ENCODE data around the gene RELA. TPM values are rescaled to one million over a fixed set of nuclear protein-coding genes. Genes with fewer than 3 reads are reported as not detected.

RELA gene
- total RNA-seq, 1 experiment from 2014 or later, result 99.3 TPM

DNA sequence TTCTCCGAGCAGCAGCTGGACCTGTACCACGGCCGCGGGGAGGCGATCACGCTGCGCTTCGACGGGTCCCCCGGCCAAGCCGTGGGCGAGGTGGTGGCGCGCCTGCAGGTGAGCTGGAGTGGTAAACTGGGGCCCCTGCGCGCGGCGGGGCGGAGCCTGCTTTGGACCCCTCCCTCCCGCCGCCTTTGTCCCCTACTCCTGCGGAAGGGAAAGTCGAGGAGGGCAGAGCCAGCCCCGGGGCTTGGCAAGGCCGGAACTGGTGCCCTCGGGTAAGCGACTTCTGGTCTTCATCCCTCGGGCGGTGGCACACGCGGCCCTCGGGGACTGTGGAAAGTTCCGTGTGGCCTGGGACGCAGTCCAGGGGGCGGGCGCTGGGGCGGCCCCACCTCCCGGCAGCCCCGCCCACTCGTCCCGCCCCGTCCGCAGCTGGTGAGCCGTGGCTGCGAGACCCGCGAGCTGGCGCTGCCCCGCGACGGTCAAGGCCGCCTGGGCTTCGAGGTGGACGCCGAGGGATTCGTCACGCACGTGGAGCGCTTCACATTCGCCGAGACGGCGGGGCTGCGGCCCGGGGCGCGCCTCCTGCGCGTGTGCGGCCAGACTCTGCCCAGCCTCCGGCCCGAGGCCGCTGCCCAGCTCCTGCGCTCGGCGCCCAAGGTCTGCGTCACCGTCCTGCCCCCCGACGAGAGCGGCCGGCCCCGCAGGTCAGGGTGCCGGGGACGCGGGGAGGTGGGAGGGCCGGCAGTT lies 15.6 kb downstream of the RELA start:
- intact Hi-C loops (cut with micrococcal nuclease; ENCODE audit: unreplicated experiment), result no loop called here

DNA sequence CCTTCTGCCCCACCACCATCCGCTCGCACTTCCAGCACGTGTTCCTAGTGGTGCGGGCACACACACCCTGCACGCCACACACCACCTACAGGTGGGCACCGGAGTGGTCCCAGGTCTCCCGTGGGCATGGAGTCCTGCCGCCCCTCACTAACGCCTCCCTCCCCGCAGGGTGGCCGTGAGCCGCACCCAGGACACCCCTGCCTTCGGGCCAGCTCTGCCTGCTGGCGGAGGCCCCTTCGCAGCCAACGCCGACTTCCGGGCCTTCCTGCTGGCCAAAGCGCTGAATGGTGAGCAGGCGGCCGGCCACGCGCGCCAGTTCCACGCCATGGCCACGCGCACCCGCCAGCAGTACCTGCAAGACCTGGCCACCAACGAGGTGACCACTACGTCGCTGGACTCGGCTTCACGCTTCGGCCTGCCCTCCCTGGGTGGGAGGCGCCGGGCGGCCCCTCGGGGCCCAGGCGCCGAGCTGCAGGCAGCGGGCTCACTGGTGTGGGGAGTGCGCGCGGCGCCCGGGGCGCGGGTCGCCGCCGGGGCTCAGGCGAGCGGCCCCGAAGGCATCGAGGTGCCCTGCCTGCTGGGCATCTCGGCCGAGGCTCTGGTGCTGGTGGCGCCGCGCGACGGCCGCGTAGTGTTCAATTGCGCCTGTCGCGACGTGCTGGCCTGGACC lies 16.3 kb downstream of the RELA start:
- Histone ChIP-seq H3K27ac (ENCODE audit: low read depth, low read length, poor library complexity, severe bottlenecking) (no peak overlapping the region), H3K27me3 (replicated peaks; ENCODE audit: insufficient read depth, low read depth, low read length, poor library complexity) (no peaks in the 10 kb centered on the region), H3K36me3 (ENCODE audit: insufficient read depth, low read length, poor library complexity, severe bottlenecking) (no peaks in the 10 kb centered on the region), H3K9me3 (ENCODE audit: low read depth, low read length, poor library complexity, severe bottlenecking) (no peaks in the 10 kb centered on the region), H3K4me1 (ENCODE audit: insufficient read depth, low read length, poor library complexity, severe bottlenecking) (no peaks in the 10 kb centered on the region), H3K4me3 (ENCODE audit: low read depth, low read length, poor library complexity, severe bottlenecking) (peak overlapping the region; percentile 39)
- no peak for DNase-seq (ENCODE audit: low spot score)
- no TSS peak for BruUV-seq (replicated peaks)
- TF ChIP-seq, protein P1, sequence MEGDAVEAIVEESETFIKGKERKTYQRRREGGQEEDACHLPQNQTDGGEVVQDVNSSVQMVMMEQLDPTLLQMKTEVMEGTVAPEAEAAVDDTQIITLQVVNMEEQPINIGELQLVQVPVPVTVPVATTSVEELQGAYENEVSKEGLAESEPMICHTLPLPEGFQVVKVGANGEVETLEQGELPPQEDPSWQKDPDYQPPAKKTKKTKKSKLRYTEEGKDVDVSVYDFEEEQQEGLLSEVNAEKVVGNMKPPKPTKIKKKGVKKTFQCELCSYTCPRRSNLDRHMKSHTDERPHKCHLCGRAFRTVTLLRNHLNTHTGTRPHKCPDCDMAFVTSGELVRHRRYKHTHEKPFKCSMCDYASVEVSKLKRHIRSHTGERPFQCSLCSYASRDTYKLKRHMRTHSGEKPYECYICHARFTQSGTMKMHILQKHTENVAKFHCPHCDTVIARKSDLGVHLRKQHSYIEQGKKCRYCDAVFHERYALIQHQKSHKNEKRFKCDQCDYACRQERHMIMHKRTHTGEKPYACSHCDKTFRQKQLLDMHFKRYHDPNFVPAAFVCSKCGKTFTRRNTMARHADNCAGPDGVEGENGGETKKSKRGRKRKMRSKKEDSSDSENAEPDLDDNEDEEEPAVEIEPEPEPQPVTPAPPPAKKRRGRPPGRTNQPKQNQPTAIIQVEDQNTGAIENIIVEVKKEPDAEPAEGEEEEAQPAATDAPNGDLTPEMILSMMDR (conservative IDR thresholded peaks at IDR 0.05; ENCODE audit: low read depth, low read length), result no peak
- no peak for TF ChIP-seq EZH2 (IDR thresholded peaks at IDR 0.05; ENCODE audit: borderline replicate concordance, low read depth, low read length, poor library complexity, severe bottlenecking)
- intact Hi-C loops (cut with micrococcal nuclease; ENCODE audit: unreplicated experiment), result no loop called here
- POLR2A ChIA-PET (ENCODE audit: low non-redundant PET), result no interaction called here
- CTCF ChIA-PET, result interaction anchor here (0.5 kb wide), 1 partner anchor 61 kb away, joined by 3 read pairs; no protein-coding TSS in a partner anchor

More for the DNA sequence above, 15.6 kb downstream of the RELA start:
- no peak overlapping the region for H3K27ac ChIP-seq (ENCODE audit: low read depth, low read length, poor library complexity, severe bottlenecking)
- H3K4me3 ChIP-seq (ENCODE audit: low read depth, low read length, poor library complexity, severe bottlenecking), result peak overlapping the region; percentile 39
- ChIA-PET POLR2A (ENCODE audit: low non-redundant PET) (interaction anchor here (0.6 kb wide), 1 partner anchor 213 kb away, joined by 11 read pairs; no protein-coding TSS in a partner anchor), CTCF (interaction anchor here (0.5 kb wide), 1 partner anchor 61 kb away, joined by 3 read pairs; no protein-coding TSS in a partner anchor)
- TF ChIP-seq, protein P1 (conservative IDR thresholded peaks at IDR 0.05; ENCODE audit: low read depth, low read length), result no peak
- TF ChIP-seq EZH2 (IDR thresholded peaks at IDR 0.05; ENCODE audit: borderline replicate concordance, low read depth, low read length, poor library complexity, severe bottlenecking), result no peak
- H3K4me1 ChIP-seq (ENCODE audit: insufficient read depth, low read length, poor library complexity, severe bottlenecking), result no peaks in the 10 kb centered on the region
- DNase-seq (ENCODE audit: low spot score), result peak; percentile 57
- H3K36me3 ChIP-seq (ENCODE audit: insufficient read depth, low read length, poor library complexity, severe bottlenecking), result no peaks in the 10 kb centered on the region
- no peaks in the 10 kb centered on the region for H3K27me3 ChIP-seq (replicated peaks; ENCODE audit: insufficient read depth, low read depth, low read length, poor library complexity)
- H3K9me3 ChIP-seq (ENCODE audit: low read depth, low read length, poor library complexity, severe bottlenecking), result no peaks in the 10 kb centered on the region
- no TSS peak for BruUV-seq (replicated peaks)

DNA sequence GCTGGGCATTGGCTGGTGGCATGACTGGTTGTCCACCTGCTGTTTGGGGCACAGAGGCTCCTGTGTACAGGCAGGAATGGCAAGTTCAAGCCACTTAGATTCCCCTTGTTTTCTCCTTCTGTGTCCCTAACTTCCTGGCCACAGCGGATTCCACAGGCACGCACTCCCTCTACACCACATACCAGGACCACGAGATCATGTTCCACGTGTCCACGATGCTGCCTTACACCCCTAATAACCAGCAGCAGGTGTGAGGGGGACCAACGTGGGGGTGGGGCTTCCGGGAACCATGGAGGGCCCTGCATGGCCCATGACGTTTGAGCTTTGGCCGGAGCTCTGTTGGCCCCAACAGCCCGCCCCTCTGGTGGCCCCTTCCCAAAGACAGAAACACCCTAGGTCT lies 17.0 kb downstream of the RELA start:
- intact Hi-C loops (cut with micrococcal nuclease; ENCODE audit: unreplicated experiment), result no loop called here
- DNase-seq (ENCODE audit: low spot score), result no peak
- TF ChIP-seq, protein P1 (conservative IDR thresholded peaks at IDR 0.05; ENCODE audit: low read depth, low read length), result no peak
- no peak overlapping the region for H3K4me3 ChIP-seq (ENCODE audit: low read depth, low read length, poor library complexity, severe bottlenecking)
- no peaks in the 10 kb centered on the region for H3K9me3 ChIP-seq (ENCODE audit: low read depth, low read length, poor library complexity, severe bottlenecking)
- ChIA-PET CTCF (no interaction called here), POLR2A (ENCODE audit: low non-redundant PET) (no interaction called here)
- no peaks in the 10 kb centered on the region for H3K36me3 ChIP-seq (ENCODE audit: insufficient read depth, low read length, poor library complexity, severe bottlenecking)
- H3K27me3 ChIP-seq (replicated peaks; ENCODE audit: insufficient read depth, low read depth, low read length, poor library complexity), result no peaks in the 10 kb centered on the region
- no TSS peak for BruUV-seq (replicated peaks)
- H3K4me1 ChIP-seq (ENCODE audit: insufficient read depth, low read length, poor library complexity, severe bottlenecking), result no peaks in the 10 kb centered on the region
- no peak overlapping the region for H3K27ac ChIP-seq (ENCODE audit: low read depth, low read length, poor library complexity, severe bottlenecking)
